H9 (cell line): Measurements from ENCODE around the gene ACP6. TPM values are rescaled to one million over a fixed set of nuclear protein-coding genes. Genes with fewer than 3 reads are reported as not detected.

Source experiments
- DNase-seq: peaks from one replicate; pipeline ENCODE4 v3.0.0-alpha.2; 2017
- H2AFZ ChIP-seq: one replicate; pipeline ENCODE4 v1.6.1; 2013; ENCODE audit warnings: mild to moderate bottlenecking, low read length, control low read depth, moderate library complexity
- H2AK5ac ChIP-seq: 2 replicates; pipeline ENCODE4 v1.6.1; 2013; ENCODE audit warnings: low read length, control low read depth, mixed read lengths; ENCODE audit not compliant: insufficient read length
- H2BK120ac ChIP-seq: one replicate; pipeline ENCODE4 v1.6.1; 2013; ENCODE audit warnings: low read depth, mild to moderate bottlenecking, low read length, control low read depth, inconsistent platforms; ENCODE audit not compliant: poor library complexity, severe bottlenecking
- H2BK12ac ChIP-seq: 2 replicates; pipeline ENCODE4 v1.6.1; 2013; ENCODE audit warnings: low read length, control low read depth, mixed read lengths, low read depth; ENCODE audit not compliant: insufficient read length
- H2BK15ac ChIP-seq: 2 replicates; pipeline ENCODE4 v1.6.1; 2013; ENCODE audit warnings: low read depth, low read length, control low read depth
- H2BK20ac ChIP-seq: one replicate; pipeline ENCODE4 v1.6.1; 2013; ENCODE audit warnings: low read depth, mild to moderate bottlenecking, low read length, control low read depth, inconsistent platforms; ENCODE audit not compliant: poor library complexity, severe bottlenecking
- H2BK5ac ChIP-seq: 2 replicates; pipeline ENCODE4 v1.6.1; 2013; ENCODE audit warnings: low read length, control low read depth, mixed read lengths; ENCODE audit not compliant: insufficient read length
- H3K14ac ChIP-seq: 2 replicates; pipeline ENCODE4 v1.6.1; 2013; ENCODE audit warnings: low read length, control low read depth; ENCODE audit not compliant: insufficient read depth
- H3K18ac ChIP-seq: 2 replicates; pipeline ENCODE4 v1.6.1; 2013; ENCODE audit warnings: low read depth, mild to moderate bottlenecking, mixed read lengths, low read length, control low read depth; ENCODE audit not compliant: insufficient read length
- H3K23ac ChIP-seq: 2 replicates; pipeline ENCODE4 v1.6.1; 2013; ENCODE audit warnings: low read length, control low read depth, mixed read lengths, low read depth; ENCODE audit not compliant: insufficient read length
- H3K23me2 ChIP-seq: 2 replicates; pipeline ENCODE4 v1.6.1; 2013; ENCODE audit warnings: low read depth, mild to moderate bottlenecking, mixed read lengths, low read length, control low read depth; ENCODE audit not compliant: insufficient read length, poor library complexity, severe bottlenecking
- H3K27ac ChIP-seq: 2 replicates; pipeline ENCODE4 v1.5.1; 2013; ENCODE audit warnings: low read length, control low read depth, mixed read lengths, low read depth; ENCODE audit not compliant: insufficient read length
- H3K27me3 ChIP-seq: 2 replicates; pipeline ENCODE4 v1.6.1; 2013; ENCODE audit warnings: low read length, control low read depth, inconsistent platforms; ENCODE audit not compliant: insufficient read depth
- H3K4ac ChIP-seq: 2 replicates; pipeline ENCODE4 v1.6.1; 2013; ENCODE audit warnings: low read depth, mild to moderate bottlenecking, control low read depth, inconsistent platforms, low read length, moderate library complexity
- H3K4me1 ChIP-seq: 2 replicates; pipeline ENCODE4 v1.6.1; 2013; ENCODE audit warnings: low read length, control low read depth, inconsistent platforms; ENCODE audit not compliant: insufficient read depth
- H3K4me2 ChIP-seq: 2 replicates; pipeline ENCODE4 v1.6.1; 2013; ENCODE audit warnings: low read length, control low read depth, mixed read lengths; ENCODE audit not compliant: insufficient read length, insufficient read depth
- H3K56ac ChIP-seq: 2 replicates; pipeline ENCODE4 v1.6.1; 2013; ENCODE audit warnings: low read depth, mild to moderate bottlenecking, mixed read lengths, low read length, control low read depth; ENCODE audit not compliant: insufficient read length
- H3K79me1 ChIP-seq: 2 replicates; pipeline ENCODE4 v1.6.1; 2013; ENCODE audit warnings: low read depth, mild to moderate bottlenecking, moderate library complexity, low read length, control low read depth, inconsistent platforms; ENCODE audit not compliant: insufficient read depth, poor library complexity, severe bottlenecking
- H3K79me2 ChIP-seq: 2 replicates; pipeline ENCODE4 v1.6.1; 2013; ENCODE audit warnings: low read length, control low read depth, inconsistent platforms; ENCODE audit not compliant: insufficient read depth
- H3K9ac ChIP-seq: 2 replicates; pipeline ENCODE4 v1.6.1; 2013; ENCODE audit warnings: low read length, control low read depth, mixed read lengths; ENCODE audit not compliant: insufficient read length; ENCODE audit errors: extremely low read depth
- H3K9me3 ChIP-seq: one replicate; pipeline ENCODE4 v1.6.1; 2013; ENCODE audit warnings: low read depth, low read length, inconsistent platforms; ENCODE audit not compliant: control insufficient read depth
- H3T11ph ChIP-seq: one replicate; pipeline ENCODE4 v1.6.1; 2013; ENCODE audit warnings: mild to moderate bottlenecking, low read length, control low read depth, inconsistent platforms
- H4K20me1 ChIP-seq: one replicate; pipeline ENCODE4 v1.6.1; 2013; ENCODE audit not compliant: control insufficient read depth, insufficient read length, insufficient read depth
- H4K5ac ChIP-seq: 2 replicates; pipeline ENCODE4 v1.6.1; 2013; ENCODE audit warnings: low read depth, mild to moderate bottlenecking, mixed read lengths, low read length, control low read depth; ENCODE audit not compliant: insufficient read length
- H4K8ac ChIP-seq: replicated peaks from 2 replicates; pipeline ENCODE4 v1.6.1; 2013; ENCODE audit warnings: low read length, control low read depth, mixed read lengths, low read depth; ENCODE audit not compliant: insufficient read length
- H4K91ac ChIP-seq: 2 replicates; pipeline ENCODE4 v1.6.1; 2013; ENCODE audit warnings: low read depth, mild to moderate bottlenecking, moderate library complexity, mixed read lengths, low read length, control low read depth; ENCODE audit not compliant: insufficient read length
- H3K27ac Mint-ChIP-seq, 3 experiments: 2 replicates in 2 of 3; 3 replicates in 1 of 3; pipeline ENCODE4 v1.8.0; 2020 to 2021; ENCODE audit warnings: mixed read lengths in 3 of 3, mild to moderate bottlenecking in 1 of 3, moderate library complexity in 1 of 3
- H3K27me3 Mint-ChIP-seq: 2 replicates; pipeline ENCODE4 v1.8.0; 2021; ENCODE audit warnings: low read depth, mild to moderate bottlenecking, moderate library complexity, mixed read lengths
- H3K36me3 Mint-ChIP-seq, 3 experiments: 2 replicates in 2 of 3; 3 replicates in 1 of 3; pipeline ENCODE4 v1.8.0; 2020 to 2021; ENCODE audit warnings: low read depth in 3 of 3, mixed read lengths in 3 of 3; ENCODE audit not compliant: insufficient read depth in 1 of 3
- H3K4me1 Mint-ChIP-seq, 2 experiments: 2 replicates each; pipeline ENCODE4 v1.8.0; 2020; ENCODE audit warnings: mixed read lengths in 2 of 2
- H3K4me3 Mint-ChIP-seq, 2 experiments: 2 replicates in 1 of 2; 3 replicates in 1 of 2; pipeline ENCODE4 v1.8.0; 2020 to 2021; ENCODE audit warnings: mild to moderate bottlenecking in 2 of 2, mixed read lengths in 2 of 2, moderate library complexity in 1 of 2
- H3K9me3 Mint-ChIP-seq, 2 experiments: 2 replicates in 1 of 2; 3 replicates in 1 of 2; pipeline ENCODE4 v1.8.0; 2020; ENCODE audit warnings: mild to moderate bottlenecking in 2 of 2, mixed read lengths in 2 of 2, moderate library complexity in 1 of 2
- WGBS: extraction: QIAGEN DNeasy Blood & Tissue Kit; methylation state at CpG from one replicate; pipeline ENCODE4 v1.1.7; 2013; ENCODE audit warnings: missing lambda C conversion rate, low lambda C conversion rate, mixed read lengths; ENCODE audit not compliant: insufficient read length; ENCODE audit errors: extremely low coverage; 5-methylcytosine and 5-hydroxymethylcytosine counted together
- total RNA-seq: library from RNA; stranded (reverse); gene quantifications from 2 replicates; pipeline ENCODE4 v1.2.1, GENCODE V29; 2021
- TF ChIP-seq, protein P1 (sequence below): fragments of 200-600 bp; sonication (generic); conservative IDR thresholded peaks from 3 replicates; pipeline ENCODE4 v1.8.0; 2021; ENCODE audit warnings: antibody characterized with exemption, mild to moderate bottlenecking

The ACP6 gene
- total RNA-seq, 1 experiment from 2014 or later = 17.1 TPM

DNA sequence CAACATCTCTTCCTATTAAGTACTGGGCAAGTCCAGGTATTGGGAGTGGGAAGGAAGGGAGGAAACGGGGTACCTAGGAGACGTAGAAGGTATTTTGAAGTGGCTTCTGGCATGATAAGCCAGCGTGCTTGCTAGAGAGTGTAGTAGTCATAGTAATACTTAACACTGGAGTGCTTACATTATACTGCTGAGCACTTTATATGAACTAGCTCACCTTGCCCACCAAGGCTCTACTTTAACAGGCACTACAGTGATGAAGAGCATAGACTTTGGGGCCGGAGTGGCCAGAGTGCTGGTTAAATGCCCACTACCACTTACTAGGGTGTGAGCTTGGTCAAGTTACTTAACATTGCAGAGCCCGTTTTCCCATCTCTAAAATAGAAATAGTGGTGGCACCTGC, 61.7 kb downstream of the ACP6 start:
- Histone ChIP-seq H3K4me1 (no peaks in the 10 kb centered on the region), H4K8ac (no peak overlapping the region), H3K79me2 (no peaks in the 10 kb centered on the region; the same call in 1 of the 2 replicates), H4K5ac (no peak overlapping the region), H3K9ac (no peak overlapping the region), H3K27ac (no peak overlapping the region), H3K4ac (no peak overlapping the region), H3K79me1 (no peaks in the 10 kb centered on the region), H3T11ph (no peak overlapping the region), H2BK12ac (no peak overlapping the region), H3K9me3 (no peaks in the 10 kb centered on the region), H2BK20ac (no peak overlapping the region), H2AFZ (no peak overlapping the region), H4K20me1 (no peaks in the 10 kb centered on the region), H2BK120ac (no peak overlapping the region), H3K56ac (no peak overlapping the region), H2BK5ac (no peak overlapping the region), H3K23me2 (no peaks in the 10 kb centered on the region), H2AK5ac (no peak overlapping the region), H3K4me2 (no peak overlapping the region), H2BK15ac (no peak overlapping the region), H3K14ac (no peak overlapping the region), H3K23ac (no peak overlapping the region), H3K27me3 (no peaks in the 10 kb centered on the region), H4K91ac (no peak overlapping the region), H3K18ac (no peak overlapping the region)
- H3K27ac Mint-ChIP-seq = 0 out of 7 replicates have a peak overlapping the region, but pooled peaks of 1 of the 3 experiments have one; percentile 19
- H3K4me3 Mint-ChIP-seq = no peak overlapping the region; a peak in 1 of 5 replicates
- TF ChIP-seq, protein P1, sequence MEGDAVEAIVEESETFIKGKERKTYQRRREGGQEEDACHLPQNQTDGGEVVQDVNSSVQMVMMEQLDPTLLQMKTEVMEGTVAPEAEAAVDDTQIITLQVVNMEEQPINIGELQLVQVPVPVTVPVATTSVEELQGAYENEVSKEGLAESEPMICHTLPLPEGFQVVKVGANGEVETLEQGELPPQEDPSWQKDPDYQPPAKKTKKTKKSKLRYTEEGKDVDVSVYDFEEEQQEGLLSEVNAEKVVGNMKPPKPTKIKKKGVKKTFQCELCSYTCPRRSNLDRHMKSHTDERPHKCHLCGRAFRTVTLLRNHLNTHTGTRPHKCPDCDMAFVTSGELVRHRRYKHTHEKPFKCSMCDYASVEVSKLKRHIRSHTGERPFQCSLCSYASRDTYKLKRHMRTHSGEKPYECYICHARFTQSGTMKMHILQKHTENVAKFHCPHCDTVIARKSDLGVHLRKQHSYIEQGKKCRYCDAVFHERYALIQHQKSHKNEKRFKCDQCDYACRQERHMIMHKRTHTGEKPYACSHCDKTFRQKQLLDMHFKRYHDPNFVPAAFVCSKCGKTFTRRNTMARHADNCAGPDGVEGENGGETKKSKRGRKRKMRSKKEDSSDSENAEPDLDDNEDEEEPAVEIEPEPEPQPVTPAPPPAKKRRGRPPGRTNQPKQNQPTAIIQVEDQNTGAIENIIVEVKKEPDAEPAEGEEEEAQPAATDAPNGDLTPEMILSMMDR = no peak
- no peaks in the 10 kb centered on the region for H3K27me3 Mint-ChIP-seq
- H3K4me1 Mint-ChIP-seq = peaks cover 11 to 14% of the 10 kb centered on the region in 2 experiments
- WGBS = no CpG with 5 or more reads among the region's 5 CpGs
- H3K9me3 Mint-ChIP-seq = no peaks in the 10 kb centered on the region
- H3K36me3 Mint-ChIP-seq = peaks cover 24 to 73% (median 59%) of the 10 kb centered on the region in 3 experiments; a peak in 6 of 7 replicates
- DNase-seq = no peak
